ENCODE data around the gene AIG1. TPM values are rescaled to one million over a fixed set of nuclear protein-coding genes. Genes with fewer than 3 reads are reported as not detected.

The AIG1 gene
- total RNA-seq, 6 donors from 2014 or later = 6.3 to 26.6 (median 20.8) TPM

- no peak for DNase-seq
- no peaks in the 10 kb centered on the region for H3K9me3 ChIP-seq
- H3K27me3 ChIP-seq = no peaks in the 10 kb centered on the region
- 52 to 59% methylated on average over 2 of the region's 2 CpGs for WGBS, 2 donors
- peak overlapping the region in 1 of 4 donors; percentile 28 for H3K27ac ChIP-seq
- no peaks in the 10 kb centered on the region for H3K4me1 ChIP-seq
- no peaks in the 10 kb centered on the region for H3K36me3 ChIP-seq
- TF ChIP-seq POLR2AphosphoS5 (IDR thresholded peaks at IDR 0.05) = no peak
- TF ChIP-seq EP300 (IDR thresholded peaks at IDR 0.05) = no peak
- no peak for TF ChIP-seq POLR2A (IDR thresholded peaks at IDR 0.05)
- TF ChIP-seq CTCF (IDR thresholded peaks at IDR 0.05) = no peak
- peak in 1 of 2 donors; percentile 86 for ATAC-seq (ENCODE audit: low FRiP score in 2 of 2)
- H3K4me3 ChIP-seq = no peak overlapping the region
Measured at GRCh38 chr6:143098054-143098671, 37.5 kb downstream of the AIG1 start.

- H3K4me3 ChIP-seq = no peak overlapping the region
- no peak overlapping the region for H3K27ac ChIP-seq
- TF ChIP-seq CTCF (IDR thresholded peaks at IDR 0.05) (no peak), EP300 (IDR thresholded peaks at IDR 0.05) (no peak), POLR2A (IDR thresholded peaks at IDR 0.05) (no peak), POLR2AphosphoS5 (IDR thresholded peaks at IDR 0.05) (no peak)
- DNase-seq (no peak), ATAC-seq (ENCODE audit: low FRiP score in 2 of 2) (no peak)
- no peaks in the 10 kb centered on the region for H3K9me3 ChIP-seq
- no peaks in the 10 kb centered on the region for H3K36me3 ChIP-seq
- 89% methylated on average over 2 of the region's 2 CpGs for WGBS, 2 donors
- no peaks in the 10 kb centered on the region for H3K27me3 ChIP-seq
- H3K4me1 ChIP-seq = no peaks in the 10 kb centered on the region
Measured at GRCh38 chr6:143099647-143100046, 39.0 kb downstream of the AIG1 start.

- Histone ChIP-seq H3K27me3 (no peaks in the 10 kb centered on the region), H3K4me3 (no peak overlapping the region), H3K4me1 (no peaks in the 10 kb centered on the region), H3K36me3 (no peaks in the 10 kb centered on the region), H3K9me3 (no peaks in the 10 kb centered on the region), H3K27ac (no peak overlapping the region)
- ATAC-seq (ENCODE audit: low FRiP score in 2 of 2) (no peak), DNase-seq (no peak)
- TF ChIP-seq CTCF (IDR thresholded peaks at IDR 0.05) (no peak), POLR2A (IDR thresholded peaks at IDR 0.05) (no peak), EP300 (IDR thresholded peaks at IDR 0.05) (no peak), POLR2AphosphoS5 (IDR thresholded peaks at IDR 0.05) (no peak)
- WGBS, 2 donors = 98% methylated on average over 2 of the region's 2 CpGs
Measured at GRCh38 chr6:143100429-143100828, 39.7 kb downstream of the AIG1 start.

GRCh38 chr6:143103916-143104315 lies 43.2 kb downstream of the AIG1 start:
- no peaks in the 10 kb centered on the region for H3K36me3 ChIP-seq
- no peak for DNase-seq
- WGBS, 2 donors = 92 to 96% methylated on average over 1 of the region's 1 CpG

More at GRCh38 chr6:143103916-143104315, 43.2 kb downstream of the AIG1 start:
- H3K9me3 ChIP-seq = no peaks in the 10 kb centered on the region
- H3K4me1 ChIP-seq = no peaks in the 10 kb centered on the region
- H3K27me3 ChIP-seq = no peaks in the 10 kb centered on the region
- ATAC-seq (ENCODE audit: low FRiP score in 2 of 2) = no peak
- H3K27ac ChIP-seq = no peak overlapping the region
- no peak overlapping the region for H3K4me3 ChIP-seq
- no peak for TF ChIP-seq CTCF (IDR thresholded peaks at IDR 0.05)
- no peak for TF ChIP-seq POLR2A (IDR thresholded peaks at IDR 0.05)
- TF ChIP-seq POLR2AphosphoS5 (IDR thresholded peaks at IDR 0.05) = no peak
- no peak for TF ChIP-seq EP300 (IDR thresholded peaks at IDR 0.05)
